SK-N-DZ (cell line): ENCODE results near the gene FBXO38.
A peak's percentile ranks its signal among the peaks of the same experiment; 100 is the strongest.
"Not testable (repeated sequence)": the region's sequence is repeated elsewhere in the genome, so short reads cannot be mapped to it uniquely, and the experiment has no call there.

Experiments
- DNase-seq: peaks from one replicate; pipeline ENCODE4 v3.0.0-alpha.2; 2015; ENCODE audit warnings: low spot score

Gene FBXO38

DNA sequence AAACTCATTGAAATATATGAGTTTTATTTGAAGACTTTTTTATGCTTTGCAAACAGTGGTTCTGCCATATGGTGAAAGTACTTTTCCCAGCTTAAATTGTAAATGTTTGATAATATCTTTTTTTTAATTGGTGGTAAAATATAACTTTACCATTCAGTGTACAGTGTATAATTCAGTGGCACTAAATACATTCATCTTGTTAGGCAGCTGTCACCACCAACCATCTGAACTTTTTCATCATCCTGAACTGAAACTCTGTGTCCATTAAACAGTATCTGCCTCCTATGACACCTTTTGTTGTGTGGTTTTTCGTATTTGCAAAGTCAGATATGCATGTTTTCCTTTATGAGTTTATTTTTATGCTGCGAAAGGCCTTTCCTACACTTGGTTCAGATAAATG is 45.1 kb downstream of the FBXO38 start:
- DNase-seq, result no peak

DNA sequence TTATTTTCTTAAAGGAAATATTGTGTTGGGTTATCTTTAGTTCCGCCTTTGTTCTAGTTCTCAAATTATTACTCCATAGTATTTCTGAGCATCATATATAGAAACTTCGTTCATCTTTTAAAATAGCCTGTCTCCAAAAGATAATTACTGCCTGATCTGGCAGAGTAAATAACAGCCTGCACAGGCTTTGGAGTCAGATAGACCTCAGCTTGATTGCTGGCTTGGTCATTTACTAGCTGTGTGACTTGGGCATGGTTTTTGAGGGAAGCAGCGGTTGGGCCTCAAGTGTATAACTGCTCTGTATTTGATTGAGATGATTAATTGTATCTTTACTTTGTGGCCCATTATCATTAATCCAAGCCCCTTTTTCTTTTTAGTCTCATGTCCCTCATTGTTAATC is 50.1 kb downstream of the FBXO38 start:
- DNase-seq, result no peak

DNA sequence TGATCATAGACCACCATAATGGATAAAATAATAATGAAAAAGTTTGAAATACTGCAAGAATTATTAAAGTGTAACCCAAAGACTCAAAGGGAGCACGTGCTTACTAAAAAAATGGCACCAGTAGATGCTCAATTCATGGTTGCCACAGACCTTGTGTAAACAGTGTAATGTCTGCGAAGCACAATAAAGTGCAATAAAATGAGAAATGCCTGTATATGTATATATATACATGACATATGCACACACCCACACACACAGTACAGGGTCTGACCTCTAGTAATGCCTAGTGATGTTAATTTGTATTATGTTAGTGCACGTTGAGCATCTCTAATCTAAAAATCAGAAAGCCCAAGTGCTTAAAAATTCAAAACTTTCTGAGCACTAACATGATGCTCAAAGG is 52.3 kb downstream of the FBXO38 start:
- no peak for DNase-seq

DNA sequence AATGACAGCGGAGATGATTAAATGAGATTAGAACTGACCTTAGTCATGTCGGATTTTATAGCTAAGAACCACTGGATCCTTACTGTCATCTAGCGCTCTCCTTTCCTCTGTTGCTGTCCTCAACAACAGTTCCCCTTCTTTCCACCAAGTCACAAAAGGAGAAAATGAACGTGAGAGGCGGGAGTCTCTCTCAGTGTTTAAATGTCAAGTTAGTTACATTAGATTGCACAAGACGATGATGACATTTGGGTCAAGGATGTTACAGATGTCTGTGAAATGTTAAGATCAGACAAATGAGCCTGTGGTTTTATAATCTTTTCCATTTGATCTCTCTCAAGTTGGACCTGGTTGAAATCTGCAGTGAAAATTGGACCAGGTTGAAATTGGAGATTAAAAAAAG is 53.5 kb downstream of the FBXO38 start:
- DNase-seq, result no peak

DNA sequence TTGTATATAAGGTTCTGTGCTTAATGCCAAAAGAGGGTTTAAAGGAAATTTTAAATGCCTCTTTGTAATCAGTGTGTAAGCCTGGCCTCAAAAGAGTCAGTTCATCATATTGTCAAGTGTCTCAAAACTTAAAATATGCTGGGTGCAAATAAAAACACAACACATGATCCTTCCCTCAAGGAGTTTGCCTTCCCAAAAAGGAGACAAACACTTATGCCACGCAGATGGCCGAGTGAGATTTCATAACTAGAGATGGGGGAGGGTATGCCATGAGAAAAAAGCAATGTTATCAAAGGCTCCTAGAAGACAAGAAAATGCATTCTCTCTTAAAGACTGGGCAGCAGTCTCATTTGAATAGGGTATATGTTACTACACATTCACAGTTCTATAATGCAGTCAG is 55.2 kb downstream of the FBXO38 start:
- no peak for DNase-seq

DNA sequence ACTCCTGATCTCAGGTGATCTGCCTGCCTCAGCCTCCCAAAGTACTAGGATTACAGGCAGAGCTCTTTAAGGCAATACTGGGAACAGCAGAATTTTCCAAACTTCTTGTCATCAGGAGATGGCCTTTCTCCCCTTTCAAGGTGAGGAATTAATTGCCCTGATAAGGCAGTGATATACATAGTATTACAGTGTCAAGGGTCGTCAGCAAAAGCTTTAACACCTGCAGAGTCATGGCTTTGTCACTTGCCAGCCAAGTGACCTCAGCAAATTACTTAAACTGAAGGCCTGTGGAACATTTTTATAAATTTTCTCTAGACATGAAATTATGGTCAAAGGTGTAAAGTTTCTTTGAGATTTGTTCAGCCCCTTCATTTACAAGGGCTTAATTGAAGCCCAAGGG is 59.5 kb downstream of the FBXO38 start:
- DNase-seq, result no peak

- peak; percentile 63 for DNase-seq
These were observed 60.2 kb downstream of the FBXO38 start for GRCh38 chr5:148443998-148444397.

DNA sequence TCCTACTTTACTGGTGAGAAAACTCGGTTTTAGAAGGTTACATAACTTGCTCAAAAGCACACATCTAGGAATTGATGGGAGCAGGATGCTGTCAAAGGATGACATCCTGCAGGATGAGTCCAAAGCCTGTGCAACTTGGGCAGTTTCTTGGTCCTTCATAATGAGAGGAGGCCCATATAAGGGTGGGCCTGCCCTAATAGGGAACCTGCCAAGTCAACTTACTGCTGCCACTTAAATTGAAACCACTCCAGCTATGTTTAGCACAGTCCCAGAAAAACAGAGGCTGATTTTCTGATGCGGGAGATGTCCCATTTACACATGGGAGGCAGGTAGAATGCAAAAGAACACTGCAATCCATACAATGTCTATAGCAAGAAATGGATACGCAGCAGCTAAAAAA is 61.8 kb downstream of the FBXO38 start:
- DNase-seq, result no peak

GRCh38 chr5:148446611-148447010 is 62.9 kb downstream of the FBXO38 start:
- DNase-seq, result no peak

- DNase-seq, result no peak
These were observed 68.9 kb downstream of the FBXO38 start for GRCh38 chr5:148452499-148453193.

DNA sequence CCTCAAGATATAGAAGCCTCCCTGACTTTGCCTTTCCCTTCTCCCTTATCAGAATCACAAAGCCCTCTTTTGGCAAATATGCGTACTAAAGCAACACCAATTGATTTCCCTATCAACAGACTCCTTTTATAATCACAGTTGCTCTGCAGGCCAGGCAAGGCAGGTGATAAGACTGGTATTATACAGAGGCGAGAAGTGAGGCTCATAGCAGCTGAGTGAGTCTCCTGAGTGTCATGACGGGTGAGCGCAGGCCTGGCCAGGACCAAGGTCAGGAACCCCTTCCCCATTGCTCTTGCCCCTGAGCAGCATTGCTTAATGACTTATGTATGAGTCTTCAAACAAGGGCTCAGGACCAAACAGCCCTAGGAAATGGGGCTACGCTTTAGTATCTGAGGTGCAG is 70.8 kb downstream of the FBXO38 start:
- no peak for DNase-seq

DNA sequence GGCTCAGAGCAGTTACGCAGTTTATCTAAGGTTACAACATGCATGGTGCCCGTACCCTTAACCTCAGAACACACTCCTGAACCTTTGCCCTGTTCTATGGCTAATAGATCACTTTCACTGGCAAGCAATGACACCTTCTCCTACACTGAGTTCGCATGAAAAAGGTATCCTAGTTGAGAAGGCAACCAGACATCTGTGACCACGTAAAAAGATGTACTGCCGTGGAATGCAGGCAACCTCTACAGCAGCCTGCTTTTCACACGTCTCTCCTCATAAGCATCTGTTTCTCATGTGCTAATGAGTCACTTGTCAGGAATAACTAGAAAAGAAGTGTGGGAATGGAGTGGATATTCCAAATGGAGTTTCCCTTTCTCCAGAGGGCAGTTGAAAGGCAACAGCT is 71.4 kb downstream of the FBXO38 start:
- no peak for DNase-seq

- peak; percentile 24 for DNase-seq
These were observed 73.4 kb downstream of the FBXO38 start for GRCh38 chr5:148457183-148457620.

GRCh38 chr5:148458036-148458888 is 74.5 kb downstream of the FBXO38 start:
- DNase-seq, result no peak

- DNase-seq, result no peak
These were observed 75.9 kb downstream of the FBXO38 start for GRCh38 chr5:148459669-148460068.

GRCh38 chr5:148465381-148466235 is 81.8 kb downstream of the FBXO38 start:
- DNase-seq, result no peak

GRCh38 chr5:148466236-148466580 is 82.5 kb downstream of the FBXO38 start:
- no peak for DNase-seq

- DNase-seq, result no peak
These were observed 84.2 kb downstream of the FBXO38 start for GRCh38 chr5:148467958-148468357.

DNA sequence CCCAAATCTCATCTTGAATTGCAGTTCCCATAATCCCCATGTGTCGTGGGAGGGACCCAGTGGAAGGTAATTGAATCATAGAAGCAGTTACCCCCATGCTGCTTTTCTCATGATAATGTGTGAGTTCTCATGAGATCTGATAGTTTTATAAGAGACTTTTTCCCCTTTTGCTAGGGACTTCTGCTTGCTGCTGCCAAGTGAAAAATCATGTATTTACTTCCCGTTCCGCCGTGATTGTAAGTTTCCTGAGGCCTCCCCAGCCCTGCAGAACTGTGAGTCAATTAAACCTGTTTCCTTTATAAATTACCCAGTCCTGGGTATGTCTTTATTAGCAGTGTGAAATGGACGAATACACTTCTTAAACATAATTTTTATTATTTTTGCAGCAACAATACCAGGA is 85.0 kb downstream of the FBXO38 start:
- not testable (repeated sequence) for DNase-seq

DNA sequence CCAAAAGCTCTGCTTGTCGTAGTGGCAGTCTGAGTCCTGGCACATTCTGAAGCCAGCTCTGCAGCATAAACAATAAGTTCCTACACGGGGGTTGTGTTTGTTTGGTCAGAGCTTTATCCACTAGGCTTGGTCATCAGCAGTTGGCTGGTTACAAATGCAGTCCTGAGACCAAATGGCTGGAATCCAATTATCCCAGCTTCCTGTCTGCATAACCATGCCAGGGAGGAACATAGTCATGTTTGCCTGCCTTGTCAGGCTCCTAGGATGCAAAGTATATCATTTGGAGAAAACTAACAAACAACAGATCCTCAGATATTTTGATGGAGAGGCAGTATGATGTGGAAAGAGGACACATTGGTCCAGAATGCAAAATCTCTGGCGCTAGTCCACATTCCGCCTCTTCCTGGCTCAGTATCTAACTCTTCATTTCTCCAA is 85.8 kb downstream of the FBXO38 start:
- no peak for DNase-seq

DNA sequence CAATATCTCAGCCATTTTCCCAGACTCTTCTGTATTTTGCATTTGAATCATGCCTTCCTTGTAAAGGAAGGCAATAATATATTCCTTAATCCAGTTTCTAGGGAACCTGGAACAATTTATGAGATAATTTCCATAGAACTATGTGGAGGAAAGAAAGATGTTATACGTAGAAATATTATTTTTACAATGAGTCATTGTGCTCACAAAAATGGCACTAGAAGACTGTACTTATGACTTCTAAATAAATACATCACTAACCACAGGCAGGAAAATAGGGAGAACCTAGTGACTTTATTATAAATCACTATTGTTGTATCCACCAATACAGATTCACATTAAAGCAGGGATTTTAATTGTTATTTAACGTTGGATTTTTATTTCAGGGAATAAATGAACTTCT is 87.6 kb downstream of the FBXO38 start:
- no peak for DNase-seq

- DNase-seq, result no peak
These were observed 90.3 kb downstream of the FBXO38 start for GRCh38 chr5:148474025-148474511.
